Coronary artery (tissue), 2 donors: Measurements from ENCODE around the gene TSEN54.

Experiments used
- DNase-seq: peaks from one replicate; pipeline ENCODE4 v3.0.0-alpha.2; 2017; ENCODE audit warnings: low spot score
- H3K27ac ChIP-seq, 2 donors: fragments of 200-600 bp; sonication (generic); one replicate each; pipeline ENCODE4 v1.5.1; 2016 to 2019
- H3K4me3 ChIP-seq: fragments of 200-600 bp; sonication (generic); 2 replicates; pipeline ENCODE4 v1.5.1; 2016; ENCODE audit warnings: mild to moderate bottlenecking, moderate library complexity
- TF ChIP-seq, protein P1 (sequence below): fragments of 200-600 bp; sonication (generic); IDR thresholded peaks from one replicate; pipeline ENCODE4 v1.5.1; 2019; ENCODE audit warnings: antibody characterized with exemption

TSEN54 gene

GRCh38 chr17:75488693-75489510 is 27.4 kb upstream of the TSEN54 start:
- TF ChIP-seq, protein P1, sequence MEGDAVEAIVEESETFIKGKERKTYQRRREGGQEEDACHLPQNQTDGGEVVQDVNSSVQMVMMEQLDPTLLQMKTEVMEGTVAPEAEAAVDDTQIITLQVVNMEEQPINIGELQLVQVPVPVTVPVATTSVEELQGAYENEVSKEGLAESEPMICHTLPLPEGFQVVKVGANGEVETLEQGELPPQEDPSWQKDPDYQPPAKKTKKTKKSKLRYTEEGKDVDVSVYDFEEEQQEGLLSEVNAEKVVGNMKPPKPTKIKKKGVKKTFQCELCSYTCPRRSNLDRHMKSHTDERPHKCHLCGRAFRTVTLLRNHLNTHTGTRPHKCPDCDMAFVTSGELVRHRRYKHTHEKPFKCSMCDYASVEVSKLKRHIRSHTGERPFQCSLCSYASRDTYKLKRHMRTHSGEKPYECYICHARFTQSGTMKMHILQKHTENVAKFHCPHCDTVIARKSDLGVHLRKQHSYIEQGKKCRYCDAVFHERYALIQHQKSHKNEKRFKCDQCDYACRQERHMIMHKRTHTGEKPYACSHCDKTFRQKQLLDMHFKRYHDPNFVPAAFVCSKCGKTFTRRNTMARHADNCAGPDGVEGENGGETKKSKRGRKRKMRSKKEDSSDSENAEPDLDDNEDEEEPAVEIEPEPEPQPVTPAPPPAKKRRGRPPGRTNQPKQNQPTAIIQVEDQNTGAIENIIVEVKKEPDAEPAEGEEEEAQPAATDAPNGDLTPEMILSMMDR = no peak
- no peak overlapping the region for H3K4me3 ChIP-seq
- no peak overlapping the region for H3K27ac ChIP-seq
- DNase-seq = peak; percentile 60

DNA sequence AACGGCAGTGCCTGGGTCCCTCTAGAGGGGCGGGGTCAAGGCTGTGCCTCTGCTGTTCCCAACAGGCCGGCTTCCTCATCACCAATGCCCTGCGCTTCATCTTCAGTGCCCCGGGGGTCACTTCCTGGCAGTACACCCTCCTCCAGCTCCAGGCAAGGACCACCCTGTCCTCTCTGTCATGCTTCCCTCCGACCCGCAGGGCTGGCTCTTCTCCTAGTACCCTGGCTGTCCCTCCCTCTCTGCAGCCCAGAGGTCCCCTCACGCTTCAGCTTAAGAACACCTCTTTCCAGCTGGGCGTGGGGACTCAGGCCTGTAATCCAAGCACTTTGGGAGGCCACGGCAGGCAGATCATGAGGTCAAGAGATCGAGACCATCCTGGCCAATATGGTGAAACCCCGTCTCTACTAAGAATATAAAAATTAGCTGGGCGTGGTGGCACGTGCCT is 26.8 kb upstream of the TSEN54 start:
- DNase-seq = peak; percentile 66
- TF ChIP-seq, protein P1 = no peak
- H3K27ac ChIP-seq = no peak overlapping the region
- no peak overlapping the region for H3K4me3 ChIP-seq

DNA sequence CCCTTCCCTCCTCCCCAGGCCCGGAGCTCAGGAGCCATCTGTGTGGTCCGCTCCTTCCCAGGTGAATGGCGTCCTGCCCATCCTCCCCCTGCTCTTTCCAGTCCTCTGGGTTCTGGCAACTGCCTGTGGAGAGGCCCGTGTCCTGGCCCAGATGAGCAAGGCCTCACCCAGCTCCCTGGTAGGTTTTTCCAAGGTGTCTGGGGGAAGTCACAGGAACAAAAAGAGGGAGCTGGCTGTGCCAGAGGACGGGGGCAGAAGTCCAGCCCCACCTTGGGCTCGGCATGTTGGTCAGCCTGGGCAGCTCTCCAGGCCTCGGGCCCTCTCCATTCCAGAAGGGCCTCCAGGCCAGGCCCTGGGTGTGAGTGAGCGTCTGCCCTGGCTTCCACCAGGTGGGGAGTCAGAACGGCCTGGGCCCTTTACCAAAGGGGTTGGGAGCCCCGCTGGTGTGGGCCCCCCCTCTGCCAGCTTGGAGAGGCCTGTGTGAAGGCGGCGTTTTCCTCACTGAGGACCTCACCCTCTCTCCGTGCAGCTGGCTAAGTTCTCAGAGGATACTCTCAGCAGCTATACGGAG is 26.1 kb upstream of the TSEN54 start:
- no peak for DNase-seq
- TF ChIP-seq, protein P1 = no peak
- Histone ChIP-seq H3K27ac (no peak overlapping the region), H3K4me3 (no peak overlapping the region)

DNA sequence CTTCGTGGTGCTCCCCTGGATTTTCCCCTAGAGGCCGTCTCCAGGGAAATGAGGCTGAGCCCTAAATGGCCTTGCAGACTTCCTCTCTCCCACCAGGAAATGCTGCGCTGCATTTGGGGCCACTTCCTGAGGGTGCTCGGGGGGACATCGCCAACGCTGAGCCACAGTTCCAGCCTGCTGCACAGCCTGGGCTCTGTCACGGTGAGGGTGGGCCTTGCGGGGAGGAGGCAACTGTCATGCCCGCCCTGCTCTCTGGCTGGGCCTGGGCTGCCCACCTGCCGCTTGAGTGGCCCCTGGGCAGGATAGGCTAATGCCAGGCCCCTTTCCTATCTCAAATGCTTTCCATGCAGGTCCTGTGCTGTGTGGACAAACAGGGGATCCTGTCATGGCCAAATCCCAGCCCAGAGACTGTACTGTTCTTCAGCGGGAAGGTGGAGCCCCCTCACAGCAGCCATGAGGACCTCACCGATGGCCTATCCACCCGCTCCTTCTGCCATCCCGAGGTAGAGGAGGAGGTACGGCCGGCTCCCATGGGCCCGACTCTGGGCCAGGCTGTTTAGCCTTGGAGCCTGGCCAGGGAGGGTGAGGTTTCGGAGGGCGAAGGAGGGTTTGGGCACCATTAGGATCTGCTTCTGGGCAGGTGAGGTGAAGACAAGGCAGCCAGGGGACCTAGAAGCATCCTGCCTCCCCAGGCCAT is 25.2 kb upstream of the TSEN54 start:
- Histone ChIP-seq H3K27ac (no peak overlapping the region), H3K4me3 (no peak overlapping the region)
- TF ChIP-seq, protein P1 = no peak
- no peak for DNase-seq

DNA sequence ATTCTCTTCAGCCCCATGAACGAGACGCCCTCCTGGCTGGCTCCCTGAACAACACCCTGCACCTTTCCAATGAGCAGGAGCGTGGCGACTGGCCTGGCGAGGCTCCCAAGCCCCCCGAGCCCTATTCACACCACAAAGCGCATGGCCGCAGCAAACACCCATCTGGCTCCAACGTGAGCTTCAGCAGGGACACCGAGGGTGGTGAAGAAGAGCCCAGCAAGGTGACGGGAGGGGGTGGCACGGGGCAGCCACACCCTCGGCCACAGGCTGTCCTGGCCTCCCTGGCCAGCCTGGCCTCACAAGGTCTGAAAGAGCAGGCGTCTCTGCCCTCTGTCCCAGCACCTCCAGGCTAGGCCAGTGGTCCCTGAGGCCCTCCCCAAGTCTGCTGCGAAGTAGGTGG is 24.6 kb upstream of the TSEN54 start:
- no peak overlapping the region for H3K27ac ChIP-seq
- TF ChIP-seq, protein P1 = no peak
- H3K4me3 ChIP-seq = no peak overlapping the region
- DNase-seq = no peak

DNA sequence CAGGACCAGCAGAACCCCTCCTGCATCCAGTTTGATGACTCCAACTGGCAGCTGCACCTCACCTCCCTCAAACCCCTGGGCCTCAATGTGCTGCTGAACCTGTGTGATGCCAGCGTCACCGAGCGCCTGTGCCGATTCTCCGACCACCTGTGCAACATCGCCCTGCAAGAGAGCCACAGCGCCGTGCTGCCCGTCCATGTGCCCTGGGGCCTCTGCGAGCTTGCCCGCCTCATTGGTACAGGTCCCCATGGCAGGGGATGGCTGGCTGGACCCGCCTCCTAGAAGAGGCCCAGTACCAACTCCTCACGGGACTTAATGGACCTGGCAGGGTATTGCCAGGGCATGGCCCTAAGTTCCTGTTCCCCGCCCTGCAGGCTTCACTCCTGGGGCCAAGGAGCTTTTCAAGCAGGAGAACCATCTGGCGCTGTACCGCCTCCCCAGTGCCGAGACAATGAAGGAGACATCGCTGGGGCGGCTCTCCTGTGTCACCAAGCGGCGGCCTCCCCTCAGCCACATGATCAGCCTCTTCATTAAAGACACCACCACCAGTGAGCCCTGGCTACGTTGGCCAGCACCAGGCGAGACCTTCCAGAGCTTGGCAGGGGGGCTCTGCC is 23.7 kb upstream of the TSEN54 start:
- no peak overlapping the region for H3K4me3 ChIP-seq
- TF ChIP-seq, protein P1 = no peak
- no peak for DNase-seq
- H3K27ac ChIP-seq = no peak overlapping the region
